GM19023 (cell line): ENCODE measurements around the gene SLC22A2.
"Not testable (repeated sequence)": the region's sequence is repeated elsewhere in the genome, so short reads cannot be mapped to it uniquely, and the experiment has no call there.

Source experiments
- ATAC-seq: cut with Tn5 transposase; IDR thresholded peaks from one replicate; pipeline ENCODE4 v1.9.1; 2021; ENCODE audit warnings: mild to moderate bottlenecking, moderate library complexity; ENCODE audit not compliant: unreplicated experiment

SLC22A2 gene

GRCh38 chr6:160258346-160259142, at the start of gene SLC22A2:
Gene SLC22A2, minus strand, starts transcription at chr6:160258821. Its CDS starts 64 bp downstream, at chr6:160258757.
- no peak for ATAC-seq

- ATAC-seq, result no peak
Measured at GRCh38 chr6:160305926-160306713, 47.5 kb upstream of the SLC22A2 start.

DNA sequence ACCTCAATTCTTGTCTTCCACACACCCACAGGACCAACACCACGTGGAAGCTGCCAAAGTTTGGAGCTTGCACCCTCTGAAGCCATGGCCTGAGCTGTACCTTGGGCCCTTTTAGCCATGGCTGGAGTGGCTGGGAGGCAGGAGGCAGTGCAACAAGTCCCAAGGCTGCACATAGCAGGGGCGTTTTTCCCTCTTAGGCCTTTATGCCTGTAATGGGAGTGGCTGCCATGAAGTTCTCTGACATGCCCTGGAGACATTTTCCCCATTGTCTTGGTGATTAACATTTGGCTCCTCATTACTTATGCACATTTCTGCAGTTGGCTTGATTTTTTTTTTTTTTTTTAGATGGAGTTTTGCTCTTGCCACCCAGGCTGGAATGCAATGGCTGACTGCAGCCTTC, 45.2 kb upstream of the SLC22A2 start:
- no peak for ATAC-seq

DNA sequence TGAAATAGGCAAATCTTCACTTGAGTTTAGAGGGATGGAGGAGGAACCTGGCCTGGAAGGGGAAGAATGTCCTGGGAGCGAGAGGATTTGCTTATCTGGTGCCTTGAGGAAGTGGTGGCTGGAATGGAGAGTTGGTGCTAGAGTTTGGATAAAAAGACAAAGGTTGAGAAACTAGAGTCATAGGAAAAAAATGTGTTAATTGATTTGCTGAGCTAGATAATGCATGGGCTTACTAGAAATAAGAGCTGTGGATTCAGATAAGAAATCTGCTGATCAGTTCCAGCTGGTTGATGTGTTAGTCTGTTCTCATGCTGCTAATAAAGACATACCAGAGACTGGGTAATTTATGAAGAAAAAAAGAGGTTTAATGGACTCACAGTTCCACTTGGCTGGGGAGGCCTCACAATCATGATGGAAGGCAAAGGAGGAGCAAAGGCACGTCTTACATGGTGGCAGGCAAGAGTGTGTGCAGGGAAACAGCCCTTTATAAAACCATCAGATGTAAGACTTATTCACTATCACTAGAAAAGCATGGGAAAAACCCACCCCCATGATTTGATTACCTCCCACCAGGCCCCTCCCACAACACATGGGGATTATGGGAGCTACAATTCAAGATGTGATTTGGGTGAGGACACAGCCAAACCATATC, 43.9 kb upstream of the SLC22A2 start:
- ATAC-seq, result not testable (repeated sequence)

DNA sequence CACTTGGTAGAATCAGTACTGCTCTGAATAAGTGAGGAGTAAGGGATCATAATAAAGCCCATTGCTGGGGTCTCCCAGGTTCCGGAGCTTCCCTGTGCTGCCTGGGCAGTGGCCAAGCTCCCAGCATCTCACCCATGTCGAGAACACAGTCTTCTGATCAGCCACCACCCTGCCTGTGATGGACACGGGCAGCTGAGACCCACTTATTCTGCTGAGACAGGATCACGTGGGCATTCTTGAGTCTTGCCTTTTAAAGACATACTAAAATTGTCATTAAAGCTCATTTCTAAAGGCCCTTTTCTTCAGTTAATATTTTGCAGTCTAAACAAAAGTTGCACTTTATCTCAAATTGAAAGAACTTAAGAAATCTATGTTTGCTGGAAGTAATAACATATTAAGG, 42.7 kb upstream of the SLC22A2 start:
- ATAC-seq, result no peak

DNA sequence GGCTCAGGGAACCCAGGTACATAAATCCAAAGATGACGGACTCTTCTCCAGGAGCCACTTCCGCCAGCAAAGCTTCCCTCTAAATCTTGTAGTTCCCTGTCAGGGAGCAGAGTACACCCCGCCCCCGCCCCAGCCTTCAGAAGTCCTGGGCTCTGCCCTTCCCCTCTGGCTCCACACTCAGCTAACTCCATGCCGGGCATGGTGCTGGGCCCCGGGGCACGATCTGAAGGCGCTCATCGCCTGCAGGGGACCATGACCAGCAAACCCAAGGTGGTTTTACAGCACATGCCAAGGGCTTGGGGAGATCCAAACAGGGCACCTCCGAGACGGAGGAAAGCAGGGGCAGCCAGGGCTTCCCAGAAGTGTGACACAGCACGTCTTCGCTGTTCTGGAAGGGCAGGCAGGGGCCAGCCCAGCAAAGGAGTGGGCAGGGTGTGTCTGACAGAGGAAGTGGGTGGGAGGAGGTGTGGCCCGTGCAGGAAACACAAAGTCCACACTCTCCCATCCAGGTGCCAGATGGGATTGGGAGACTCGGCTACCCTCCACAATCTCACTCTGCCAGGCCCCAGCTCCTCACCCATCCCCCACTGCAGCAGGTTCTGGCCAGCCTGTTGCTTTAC, 41.6 kb upstream of the SLC22A2 start:
- ATAC-seq, result no peak

DNA sequence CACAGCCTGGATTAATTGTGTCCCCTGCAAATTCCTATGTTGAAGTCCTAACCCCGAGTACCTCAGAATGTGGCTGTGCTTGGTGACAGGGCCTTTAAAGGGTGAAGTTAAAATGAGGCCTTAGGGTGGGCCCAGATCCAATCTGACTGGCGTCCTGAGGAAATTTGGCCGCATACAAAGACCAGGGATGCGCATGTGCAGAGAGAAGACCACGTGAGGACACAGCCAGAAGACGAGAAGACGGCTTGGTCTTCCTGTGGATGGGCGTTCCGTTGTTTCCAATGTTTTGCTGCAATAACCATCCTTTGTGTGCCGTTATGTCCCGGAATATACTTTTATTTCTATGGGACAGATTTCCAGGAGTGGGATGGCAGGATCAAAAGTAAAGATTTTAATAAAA, 40.9 kb upstream of the SLC22A2 start:
- no peak for ATAC-seq

GRCh38 chr6:160298121-160298520, 39.5 kb upstream of the SLC22A2 start:
- no peak for ATAC-seq

GRCh38 chr6:160297310-160297709, 38.7 kb upstream of the SLC22A2 start:
- no peak for ATAC-seq

DNA sequence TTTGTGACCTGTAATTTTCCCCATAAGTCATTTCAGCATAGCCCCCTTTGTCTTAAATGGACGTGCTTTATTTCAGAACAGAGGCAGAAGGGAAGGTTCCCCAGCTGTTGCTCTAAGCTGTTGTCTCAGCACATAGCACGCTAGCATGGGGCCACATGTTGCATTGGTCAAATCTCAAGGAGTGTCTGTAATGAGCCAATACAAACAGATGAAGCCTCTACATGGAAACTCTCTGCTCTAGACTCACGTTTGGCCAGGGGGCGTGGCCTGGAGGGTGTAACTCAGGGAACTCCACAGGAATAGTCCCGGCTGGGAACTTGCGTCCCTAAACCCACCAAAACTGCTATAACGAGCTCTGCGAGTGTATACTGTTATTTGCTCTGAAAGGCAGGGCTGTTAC, 35.2 kb upstream of the SLC22A2 start:
- ATAC-seq, result no peak

GRCh38 chr6:160285541-160286105, 27.0 kb upstream of the SLC22A2 start:
- no peak for ATAC-seq

GRCh38 chr6:160284575-160284974, 26.0 kb upstream of the SLC22A2 start:
- no peak for ATAC-seq

- ATAC-seq, result no peak
Measured at GRCh38 chr6:160282444-160282843, 23.8 kb upstream of the SLC22A2 start.

- ATAC-seq, result no peak
Measured at GRCh38 chr6:160279850-160280249, 21.2 kb upstream of the SLC22A2 start.

- ATAC-seq, result no peak
Measured at GRCh38 chr6:160278786-160279310, 20.2 kb upstream of the SLC22A2 start.

- no peak for ATAC-seq
Measured at GRCh38 chr6:160278311-160278710, 19.7 kb upstream of the SLC22A2 start.

DNA sequence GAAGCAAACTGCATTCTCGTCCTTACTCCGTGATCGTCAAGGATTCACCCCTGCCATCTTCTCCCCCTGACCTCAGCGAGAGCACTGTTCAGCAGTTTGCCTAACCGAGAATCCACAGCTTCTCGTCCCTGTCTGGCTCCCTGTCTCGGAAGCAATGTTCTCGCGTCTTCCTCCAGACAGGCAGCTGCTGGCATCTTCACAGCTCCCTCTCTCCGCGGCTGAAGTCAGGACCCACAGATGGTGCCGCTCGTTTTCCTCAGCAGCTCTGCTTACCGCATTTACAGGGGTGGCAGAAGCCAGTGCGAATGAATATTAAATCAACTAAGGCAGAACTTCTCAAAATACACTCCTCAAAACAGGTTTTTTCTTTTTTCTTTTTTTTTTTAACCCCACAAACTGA, 18.9 kb upstream of the SLC22A2 start:
- ATAC-seq, result no peak

- no peak for ATAC-seq
Measured at GRCh38 chr6:160277144-160277543, 18.5 kb upstream of the SLC22A2 start.

- no peak for ATAC-seq
Measured at GRCh38 chr6:160276126-160276525, 17.5 kb upstream of the SLC22A2 start.

- no peak for ATAC-seq
Measured at GRCh38 chr6:160275511-160276003, 16.9 kb upstream of the SLC22A2 start.
